HG02885 (cell line): ENCODE results near the gene NHERF1.

Experiments
- ATAC-seq: cut with Tn5 transposase; IDR thresholded peaks from one replicate; pipeline ENCODE4 v1.9.1; 2021; ENCODE audit warnings: mild to moderate bottlenecking; ENCODE audit not compliant: unreplicated experiment, poor library complexity

The NHERF1 gene

DNA sequence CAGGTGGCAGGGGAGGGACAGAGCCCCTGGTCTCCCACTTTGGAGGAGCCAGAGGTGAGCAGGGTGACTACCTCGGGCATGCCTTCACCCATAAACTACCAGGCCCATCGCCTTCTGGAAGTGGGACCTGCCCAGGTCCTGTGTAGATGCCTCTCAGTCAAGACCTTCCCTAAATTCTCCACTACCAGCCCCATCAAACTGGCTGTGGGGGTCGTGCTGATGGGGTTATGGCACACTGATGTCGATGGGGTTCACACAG lies 17.2 kb upstream of the NHERF1 start:
- no peak for ATAC-seq

GRCh38 chr17:74732042-74732867 lies 16.2 kb upstream of the NHERF1 start:
- no peak for ATAC-seq

DNA sequence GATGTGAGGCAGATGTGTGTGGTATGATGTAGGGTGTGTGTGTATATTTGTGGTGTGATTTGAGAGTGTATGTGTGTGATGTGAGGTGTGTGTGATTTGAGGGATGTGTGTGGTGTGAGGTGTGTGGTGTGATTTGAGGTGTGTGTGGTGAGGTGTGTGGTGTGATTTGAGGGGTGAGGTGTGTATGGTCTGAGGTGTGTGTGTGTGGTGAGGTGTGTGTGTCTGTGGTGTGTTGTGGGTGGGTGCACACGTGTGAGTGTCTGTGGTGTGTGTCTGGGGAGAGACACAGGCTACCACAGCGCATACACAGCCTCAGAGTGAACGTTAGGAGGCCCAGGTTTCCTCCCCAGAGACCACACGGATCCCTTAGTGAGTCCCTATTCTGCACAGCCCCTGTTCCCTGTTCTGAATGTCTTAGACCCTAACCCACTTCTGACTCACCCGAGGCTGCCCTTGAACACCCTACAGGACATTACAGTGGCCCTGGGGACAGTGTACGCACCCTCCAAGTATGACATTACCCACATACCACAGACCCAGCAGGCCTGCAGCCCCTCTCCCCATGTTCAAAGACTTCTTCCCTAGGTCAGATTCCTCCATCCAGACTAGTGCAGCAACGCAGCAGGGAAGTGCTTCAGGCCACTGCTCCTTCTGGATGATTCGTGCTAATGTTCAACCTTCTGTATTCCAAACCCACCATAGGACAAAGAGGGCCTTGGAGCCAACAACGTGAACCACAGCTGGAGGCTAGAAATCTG lies 14.9 kb upstream of the NHERF1 start:
- no peak for ATAC-seq

- no peak for ATAC-seq
Measured at GRCh38 chr17:74734256-74734655, 14.2 kb upstream of the NHERF1 start.

GRCh38 chr17:74736513-74737298 lies 11.7 kb upstream of the NHERF1 start, which contains the start of gene RAB37:
TSS of gene RAB37 (plus strand) at chr17:74737256. CDS start at chr17:74737273, 17 bp downstream.
- peak; percentile 38 for ATAC-seq

DNA sequence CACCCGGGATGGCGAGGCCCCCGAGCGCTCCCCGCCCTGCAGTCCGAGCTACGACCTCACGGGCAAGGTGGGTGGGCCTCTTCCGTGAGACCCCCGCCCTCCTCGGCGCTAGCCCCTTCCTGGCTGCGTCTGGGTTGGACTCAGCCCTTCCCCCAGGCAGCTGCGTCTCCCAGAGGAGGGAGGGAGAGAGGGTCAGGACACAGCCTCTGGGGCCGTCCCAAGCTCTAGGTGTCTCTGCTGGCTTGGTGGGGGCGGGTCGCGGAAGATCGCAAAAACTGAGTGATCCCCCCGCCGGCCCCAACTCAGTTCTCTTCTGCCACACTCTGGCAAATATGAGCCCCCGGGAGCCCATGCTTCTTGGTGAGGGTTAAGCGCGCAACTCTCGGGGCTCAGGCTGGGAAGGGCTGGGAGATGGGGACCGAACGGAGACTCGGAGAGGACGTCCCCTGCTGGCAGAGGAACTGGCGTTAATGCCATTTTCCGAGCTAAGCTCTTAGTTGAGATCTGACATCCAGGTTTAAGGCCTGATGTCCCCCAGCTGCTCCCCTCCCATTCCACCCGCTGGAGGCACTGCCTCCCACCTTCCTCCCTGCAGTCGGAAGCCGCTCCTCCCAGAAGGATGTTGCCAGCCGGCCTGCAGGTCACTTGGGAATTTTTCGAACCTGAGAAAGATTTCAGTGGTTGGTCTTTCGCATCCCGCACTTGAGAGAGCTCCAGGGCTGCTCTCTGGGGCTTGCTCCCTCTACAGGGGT lies 11.0 kb upstream of the NHERF1 start:
- ATAC-seq, result no peak

- ATAC-seq, result peak; percentile 61
Measured at GRCh38 chr17:74738051-74738996, 10.1 kb upstream of the NHERF1 start.

DNA sequence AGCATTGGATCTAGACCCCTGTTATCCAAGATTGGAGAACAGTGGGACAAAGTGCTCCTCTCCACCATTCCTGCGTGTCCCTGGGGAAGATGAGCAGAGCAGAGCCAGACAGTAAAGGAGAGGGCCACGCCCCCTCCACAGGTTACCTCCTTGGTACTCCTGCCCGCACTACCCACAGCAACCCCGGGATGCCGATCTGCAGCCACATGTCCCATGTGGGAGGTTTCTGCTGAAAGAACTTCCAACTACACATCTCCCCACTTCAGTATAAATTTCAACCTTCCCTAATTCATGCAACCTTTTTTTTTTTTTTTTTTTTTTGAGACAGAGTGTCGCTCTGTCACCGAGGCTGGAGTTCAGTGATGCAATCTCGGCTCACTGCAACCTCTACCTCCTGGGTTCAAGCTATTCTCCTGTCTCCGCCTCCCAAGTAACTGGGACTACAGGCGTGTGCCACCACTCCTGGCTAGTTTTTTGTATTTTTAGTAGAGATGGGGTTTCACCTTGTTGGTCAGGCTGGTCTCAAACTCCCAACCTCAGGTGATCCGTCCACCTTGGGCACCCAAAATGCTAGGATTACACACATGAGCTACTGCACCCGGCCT lies 9.1 kb upstream of the NHERF1 start:
- no peak for ATAC-seq

GRCh38 chr17:74740173-74740572 lies 8.3 kb upstream of the NHERF1 start:
- ATAC-seq, result no peak

- ATAC-seq, result no peak
Measured at GRCh38 chr17:74740641-74741387, 7.6 kb upstream of the NHERF1 start.

- peak; percentile 46 for ATAC-seq
Measured at GRCh38 chr17:74742153-74742515, 6.3 kb upstream of the NHERF1 start.

- no peak for ATAC-seq
Measured at GRCh38 chr17:74742978-74743545, 5.4 kb upstream of the NHERF1 start.

GRCh38 chr17:74743755-74744154 lies 4.7 kb upstream of the NHERF1 start:
- no peak for ATAC-seq

- no peak for ATAC-seq
Measured at GRCh38 chr17:74744349-74744713, 4.1 kb upstream of the NHERF1 start.

DNA sequence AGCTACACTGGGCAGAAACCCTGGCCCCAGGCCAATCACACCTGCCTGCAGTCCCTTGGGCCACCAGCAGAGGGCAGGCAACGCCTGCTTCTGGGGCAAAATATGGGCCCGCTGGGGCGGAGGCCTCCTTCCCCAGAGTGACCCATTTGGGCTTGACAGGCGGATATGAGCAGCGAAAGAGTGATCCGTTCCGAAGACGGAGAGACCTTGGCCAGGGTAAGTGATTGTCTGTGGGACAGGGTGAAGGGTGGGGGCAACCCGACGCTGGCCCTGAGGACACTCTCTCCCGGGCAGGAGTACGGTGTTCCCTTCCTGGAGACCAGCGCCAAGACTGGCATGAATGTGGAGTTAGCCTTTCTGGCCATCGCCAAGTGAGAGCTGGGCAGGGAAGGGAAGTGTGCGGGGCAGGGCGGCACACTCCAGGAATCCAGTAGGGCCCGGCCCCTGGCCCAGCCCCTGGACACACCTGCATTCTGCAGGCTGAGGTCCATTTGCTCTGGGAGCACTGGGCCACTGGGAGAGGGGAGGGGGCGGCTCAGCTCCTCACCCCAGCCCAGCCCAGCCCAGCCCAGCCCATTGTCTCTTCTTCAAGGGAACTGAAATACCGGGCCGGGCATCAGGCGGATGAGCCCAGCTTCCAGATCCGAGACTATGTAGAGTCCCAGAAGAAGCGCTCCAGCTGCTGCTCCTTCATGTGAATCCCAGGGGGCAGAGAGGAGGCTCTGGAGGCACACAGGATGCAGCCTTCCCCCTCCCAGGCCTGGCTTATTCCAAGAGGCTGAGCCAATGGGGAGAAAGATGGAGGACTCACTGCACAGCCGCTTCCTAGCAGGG lies 3.5 kb upstream of the NHERF1 start:
- ATAC-seq, result no peak

- no peak for ATAC-seq
Measured at GRCh38 chr17:74745548-74746177, 2.8 kb upstream of the NHERF1 start.

DNA sequence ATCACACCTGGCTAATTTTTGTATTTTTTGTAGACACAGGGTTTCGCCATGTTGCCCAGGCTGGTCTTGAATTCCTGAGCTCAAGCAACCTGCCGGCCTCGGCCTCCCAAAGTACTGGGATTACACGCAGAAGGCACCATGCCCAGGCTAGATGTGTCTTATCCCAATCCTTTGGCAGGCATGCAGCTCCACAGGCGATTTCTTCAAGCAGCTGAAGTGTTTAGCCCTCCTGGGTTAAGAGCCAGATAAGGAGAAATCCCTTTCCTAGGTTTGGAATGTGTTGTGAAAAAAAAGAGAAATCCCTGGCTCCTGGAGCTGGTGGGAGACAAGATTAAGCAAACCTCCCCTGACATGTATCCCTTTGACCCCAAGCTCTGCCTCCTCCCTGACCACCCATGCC lies 2.1 kb upstream of the NHERF1 start:
- ATAC-seq, result no peak
